Gastroesophageal sphincter (tissue), 4 donors: ENCODE data around the gene FAM111B. TPM values are rescaled to one million over a fixed set of nuclear protein-coding genes. Genes with fewer than 3 reads are reported as not detected.
A peak's percentile ranks its signal among the peaks of the same experiment; 100 is the strongest.
"Not testable (repeated sequence)": the region's sequence is repeated elsewhere in the genome, so short reads cannot be mapped to it uniquely, and the experiment has no call there.

Source experiments
- ATAC-seq: fragments of 150-250 bp; one replicate; pipeline ENCODE4 v1.9.1; 2016; ENCODE audit warnings: mild to moderate bottlenecking, moderate library complexity
- H3K27ac ChIP-seq, 4 donors: fragments of 200-600 bp; sonication (generic) in 3 of 4; 1 replicate in 3 of 4; 2 replicates in 1 of 4; pipeline ENCODE4 v1.5.1; 2016 to 2019
- H3K27me3 ChIP-seq: fragments of 200-600 bp; sonication (generic); one replicate; pipeline ENCODE4 v1.5.1; 2019
- H3K36me3 ChIP-seq, 2 donors: fragments of 200-600 bp; sonication (generic); one replicate each; pipeline ENCODE4 v1.5.1; 2019; ENCODE audit warnings: control low read depth in 1 of 2
- H3K4me1 ChIP-seq, 3 donors: fragments of 200-600 bp; sonication (generic); 1 replicate in 2 of 3; 2 replicates in 1 of 3; pipeline ENCODE4 v1.5.1; 2016 to 2019; ENCODE audit warnings: control low read depth in 2 of 3
- H3K4me3 ChIP-seq, 2 donors: fragments of 200-600 bp; sonication (generic); one replicate each; pipeline ENCODE4 v1.5.1; 2019; ENCODE audit warnings: mild to moderate bottlenecking in 1 of 2, moderate library complexity in 1 of 2
- H3K9me3 ChIP-seq, 3 donors: fragments of 200-600 bp; sonication (generic); one replicate each; pipeline ENCODE4 v1.5.1; 2017 to 2019; ENCODE audit warnings: control low read depth in 2 of 3
- CTCF ChIP-seq, 4 experiments: fragments of 200-600 bp in 2 of 4; fragments of 450-650 bp in 2 of 4; sonication (generic) in 1 of 4; IDR thresholded peaks; one replicate each; pipeline ENCODE4 v1.5.1; 2017 to 2019; ENCODE audit warnings: antibody characterized with exemption in 4 of 4, mild to moderate bottlenecking in 2 of 4, moderate library complexity in 2 of 4
- EP300 ChIP-seq: sonication (generic); formaldehyde crosslinking; IDR thresholded peaks from one replicate; pipeline ENCODE4 v1.6.1; 2017; ENCODE audit warnings: antibody characterized with exemption, mild to moderate bottlenecking
- POLR2A ChIP-seq, 2 donors: fragments of 450-650 bp; IDR thresholded peaks; one replicate each; pipeline ENCODE4 v1.6.1; 2017; ENCODE audit warnings: antibody characterized with exemption in 2 of 2, mild to moderate bottlenecking in 2 of 2, moderate library complexity in 1 of 2
- POLR2AphosphoS5 ChIP-seq: sonication (generic); formaldehyde crosslinking; IDR thresholded peaks from one replicate; pipeline ENCODE4 v1.6.1; 2017; ENCODE audit warnings: antibody characterized with exemption
- WGBS, 2 donors: methylation state at CpG; one replicate each; pipeline ENCODE4 v1.1.5; 2018; ENCODE audit warnings: low coverage in 1 of 2; 5-methylcytosine and 5-hydroxymethylcytosine counted together
- total RNA-seq, 4 donors: library from RNA; depleted of rRNA; stranded (reverse); fragments of >200 nt; gene quantifications; one replicate each; pipeline ENCODE4 v1.1.0, GENCODE V29; 2016

Gene FAM111B, protein sequence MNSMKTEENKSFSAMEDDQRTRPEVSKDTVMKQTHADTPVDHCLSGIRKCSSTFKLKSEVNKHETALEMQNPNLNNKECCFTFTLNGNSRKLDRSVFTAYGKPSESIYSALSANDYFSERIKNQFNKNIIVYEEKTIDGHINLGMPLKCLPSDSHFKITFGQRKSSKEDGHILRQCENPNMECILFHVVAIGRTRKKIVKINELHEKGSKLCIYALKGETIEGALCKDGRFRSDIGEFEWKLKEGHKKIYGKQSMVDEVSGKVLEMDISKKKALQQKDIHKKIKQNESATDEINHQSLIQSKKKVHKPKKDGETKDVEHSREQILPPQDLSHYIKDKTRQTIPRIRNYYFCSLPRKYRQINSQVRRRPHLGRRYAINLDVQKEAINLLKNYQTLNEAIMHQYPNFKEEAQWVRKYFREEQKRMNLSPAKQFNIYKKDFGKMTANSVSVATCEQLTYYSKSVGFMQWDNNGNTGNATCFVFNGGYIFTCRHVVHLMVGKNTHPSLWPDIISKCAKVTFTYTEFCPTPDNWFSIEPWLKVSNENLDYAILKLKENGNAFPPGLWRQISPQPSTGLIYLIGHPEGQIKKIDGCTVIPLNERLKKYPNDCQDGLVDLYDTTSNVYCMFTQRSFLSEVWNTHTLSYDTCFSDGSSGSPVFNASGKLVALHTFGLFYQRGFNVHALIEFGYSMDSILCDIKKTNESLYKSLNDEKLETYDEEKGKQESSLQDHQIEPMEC
- 1 to 10 TPM in 1 of 4 donors, under 1 TPM in 1, not detected in 2; 0.13 to 1.4 TPM for total RNA-seq

DNA sequence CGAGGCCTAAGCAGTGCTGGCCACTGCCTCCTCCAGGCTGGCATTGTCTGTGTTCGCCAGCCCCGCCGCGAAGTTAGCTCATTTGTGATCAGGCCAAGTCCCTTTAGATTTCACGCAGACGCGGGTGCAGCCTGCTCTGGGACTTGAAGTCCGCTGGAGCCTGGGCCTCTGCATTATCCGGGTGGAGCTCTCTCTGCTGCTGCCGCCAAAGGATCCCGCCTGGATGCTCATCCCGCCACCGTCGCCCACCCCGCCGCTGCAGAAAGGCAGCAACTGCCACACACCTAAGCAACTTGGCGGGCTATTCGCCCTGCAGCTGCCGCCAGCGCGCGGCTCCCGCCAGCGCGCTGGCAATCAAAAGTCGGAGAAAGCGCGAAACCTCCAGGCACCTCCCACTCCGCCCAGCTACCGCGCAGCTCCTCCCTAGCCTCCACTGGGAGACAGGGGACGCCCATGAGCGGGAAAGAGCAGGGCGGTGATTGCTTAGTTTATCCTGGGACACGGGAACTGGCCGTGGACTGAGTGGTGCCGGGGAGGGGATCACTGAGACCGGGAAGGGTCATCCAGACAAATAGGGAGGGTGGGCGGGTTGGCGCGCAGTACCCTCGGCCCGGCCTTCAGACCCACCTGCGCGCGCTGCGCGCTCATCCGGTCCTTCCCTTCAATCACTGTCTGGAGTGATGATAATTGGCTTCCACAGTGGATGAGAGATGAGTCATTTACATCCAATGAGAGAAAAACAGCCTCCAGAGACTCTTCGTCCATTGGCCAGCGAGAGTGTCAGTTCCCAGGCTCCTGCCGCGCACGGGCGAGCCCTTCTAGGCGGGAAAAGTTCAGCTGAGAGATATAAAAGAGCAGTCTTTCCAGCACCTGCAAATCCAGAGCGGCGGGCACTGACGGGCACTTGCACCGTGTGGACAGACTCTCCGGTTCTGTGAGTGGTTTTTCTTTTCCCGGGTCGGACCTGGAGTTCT, at the start of gene FAM111B:
Gene FAM111B, plus strand, starts transcription at position 875 of the 974 bp plus-strand sequence. CDS start 2,389 bp downstream, outside the sequence.
- Histone ChIP-seq H3K27me3 (peaks cover 17% of the 10 kb centered on the region), H3K36me3 (no peaks in the 10 kb centered on the region), H3K4me3 (peak within 1 kb of the TSS; percentile 29 to 56), H3K9me3 (no peaks in the 10 kb centered on the region), H3K4me1 (peaks cover 0 to 29% (median 9%) of the 10 kb centered on the region in 3 donors), H3K27ac (peak within 1 kb of the TSS in 3 of 4 donors; percentile 35 to 61 (median 47))
- TF ChIP-seq POLR2AphosphoS5 (no peak), CTCF (IDR thresholded peaks at IDR 0.05) (peak in 1 of 4 experiments; percentile 29)
- WGBS, 2 donors: 0 to 1% methylated on average over 2 to 24 of the region's 64 CpGs
- ATAC-seq: peak; percentile 94

GRCh38 chr11:59058120-59059033, 48.7 kb upstream of the FAM111B start:
- ATAC-seq: peak; percentile 80
- Histone ChIP-seq H3K4me3 (peak overlapping the region in 1 of 2 donors; percentile 34), H3K27me3 (peaks cover 60% of the 10 kb centered on the region)
- peak in 3 of 4 experiments; percentile 18 to 69 (median 31) for TF ChIP-seq CTCF (IDR thresholded peaks at IDR 0.05)
- not testable (repeated sequence) for H3K36me3 ChIP-seq, H3K4me1 ChIP-seq, H3K9me3 ChIP-seq, H3K27ac ChIP-seq
- WGBS, 2 donors: 14 to 21% methylated on average over 10 to 15 of the region's 27 CpGs

GRCh38 chr11:59060096-59060495, 46.9 kb upstream of the FAM111B start:
- H3K27ac ChIP-seq, H3K36me3 ChIP-seq, H3K4me1 ChIP-seq, ATAC-seq, H3K4me3 ChIP-seq, H3K9me3 ChIP-seq: not testable (repeated sequence)
- 45 to 91% methylated on average over 1 to 3 of the region's 3 CpGs for WGBS, 2 donors
- H3K27me3 ChIP-seq: peaks cover 73% of the 10 kb centered on the region

GRCh38 chr11:59062602-59063529, 44.2 kb upstream of the FAM111B start:
- H3K4me3 ChIP-seq: no peak overlapping the region
- no peaks in the 10 kb centered on the region for H3K36me3 ChIP-seq
- no peak for TF ChIP-seq EP300
- no peak for TF ChIP-seq POLR2AphosphoS5
- no peak for TF ChIP-seq POLR2A (IDR thresholded peaks at IDR 0.05)
- TF ChIP-seq CTCF (IDR thresholded peaks at IDR 0.05): no peak
- no peak for ATAC-seq
- H3K9me3 ChIP-seq: no peaks in the 10 kb centered on the region
- H3K27ac ChIP-seq: no peak overlapping the region
- H3K27me3 ChIP-seq: peaks cover 67% of the 10 kb centered on the region
- 60 to 88% methylated on average over 7 to 8 of the region's 56 CpGs for WGBS, 2 donors
- no peaks in the 10 kb centered on the region for H3K4me1 ChIP-seq

- peaks cover 55% of the 10 kb centered on the region for H3K27me3 ChIP-seq
- ATAC-seq, H3K27ac ChIP-seq, H3K4me1 ChIP-seq, H3K9me3 ChIP-seq, H3K4me3 ChIP-seq, H3K36me3 ChIP-seq: not testable (repeated sequence)
- WGBS, 2 donors: 78% methylated on average over 7 to 12 of the region's 14 CpGs
Observed at GRCh38 chr11:59063996-59064727, 42.9 kb upstream of the FAM111B start.
